OCI-LY1 (cell line): ENCODE measurements around the gene ASPSCR1.

ENCODE experiments used
- H2AFZ ChIP-seq: fragments of 200-600 bp; sonication (generic), shearing (Covaris generic); 2 replicates; pipeline ENCODE4 v1.6.0; 2014; ENCODE audit warnings: antibody characterized with exemption, mild to moderate bottlenecking, low read length
- H3F3A ChIP-seq: fragments of 200-600 bp; sonication (generic), shearing (Covaris generic); 2 replicates; pipeline ENCODE4 v1.6.0; 2014; ENCODE audit warnings: mild to moderate bottlenecking, antibody characterized with exemption, low read length, moderate library complexity; ENCODE audit not compliant: insufficient read depth
- H3K27ac ChIP-seq: fragments of 200-600 bp; sonication (generic); 2 replicates; pipeline ENCODE4 v1.5.1; 2014; ENCODE audit warnings: low read length, mixed run types, mild to moderate bottlenecking, low read depth; ENCODE audit not compliant: poor library complexity, severe bottlenecking
- H3K27me3 ChIP-seq: fragments of 200-600 bp; sonication (generic); 2 replicates; pipeline ENCODE4 v1.6.0; 2014; ENCODE audit warnings: antibody characterized with exemption, mild to moderate bottlenecking, low read length, moderate library complexity; ENCODE audit not compliant: insufficient read depth
- H3K36me3 ChIP-seq: fragments of 200-600 bp; sonication (generic); 2 replicates; pipeline ENCODE4 v1.6.1; 2014; ENCODE audit warnings: mild to moderate bottlenecking, antibody characterized with exemption, low read length, moderate library complexity, mixed read lengths; ENCODE audit not compliant: insufficient read depth
- H3K4me1 ChIP-seq: fragments of 200-600 bp; sonication (generic); 2 replicates; pipeline ENCODE4 v1.5.1; 2014; ENCODE audit warnings: mild to moderate bottlenecking, low read length, moderate library complexity; ENCODE audit not compliant: insufficient read depth, severe bottlenecking
- H3K4me2 ChIP-seq: fragments of 200-600 bp; sonication (generic), shearing (Covaris generic); 2 replicates; pipeline ENCODE4 v1.6.1; 2014; ENCODE audit warnings: low read length
- H3K4me3 ChIP-seq: fragments of 200-600 bp; sonication (generic); 2 replicates; pipeline ENCODE4 v1.5.1; 2014; ENCODE audit warnings: low read length, low read depth, mild to moderate bottlenecking, mixed read lengths; ENCODE audit not compliant: poor library complexity, severe bottlenecking
- H3K79me2 ChIP-seq: fragments of 200-600 bp; shearing (Covaris generic); 2 replicates; pipeline ENCODE4 v1.6.1; 2016; ENCODE audit warnings: mixed run types, low read length, mixed read lengths; ENCODE audit not compliant: insufficient read depth
- H3K9ac ChIP-seq: fragments of 200-600 bp; sonication (generic), shearing (Covaris generic); 2 replicates; pipeline ENCODE4 v1.6.1; 2014; ENCODE audit warnings: mild to moderate bottlenecking, low read length, mixed read lengths
- H3K9me2 ChIP-seq: fragments of 200-600 bp; sonication (generic), shearing (Covaris generic); 2 replicates; pipeline ENCODE4 v1.6.1; 2014; ENCODE audit warnings: low read depth, mild to moderate bottlenecking, low read length, mixed read lengths
- H3K9me3 ChIP-seq: fragments of 200-600 bp; shearing (Covaris generic); 2 replicates; pipeline ENCODE4 v1.6.1; 2014; ENCODE audit warnings: low read length, mixed read lengths
- H4K20me1 ChIP-seq: fragments of 200-600 bp; sonication (generic), shearing (Covaris generic); 2 replicates; pipeline ENCODE4 v1.6.0; 2016; ENCODE audit warnings: mild to moderate bottlenecking, low read length; ENCODE audit not compliant: insufficient read depth
- CTCF ChIP-seq: fragments of 200-600 bp; sonication (generic), shearing (Covaris generic); IDR thresholded peaks from 2 replicates; pipeline ENCODE4 v1.5.1; 2017; ENCODE audit warnings: mild to moderate bottlenecking, antibody characterized with exemption, low read length, moderate library complexity, mixed read lengths
- EZH2 ChIP-seq: fragments of 200-600 bp; sonication (generic), shearing (Covaris generic); IDR thresholded peaks from 2 replicates; pipeline ENCODE4 v1.8.0; 2017; ENCODE audit warnings: borderline replicate concordance, mixed run types, mild to moderate bottlenecking, antibody characterized with exemption, low read length, moderate library complexity, mixed read lengths

The ASPSCR1 gene

GRCh38 chr17:82025401-82026107 lies 48.1 kb downstream of the ASPSCR1 start:
- H3K4me1 ChIP-seq = peaks cover 29% of the 10 kb centered on the region
- no peak overlapping the region for H3K9ac ChIP-seq
- H3K4me2 ChIP-seq = no peak overlapping the region
- H3K9me2 ChIP-seq = no peaks in the 10 kb centered on the region
- no peaks in the 10 kb centered on the region for H3K9me3 ChIP-seq
- H3K36me3 ChIP-seq = peaks cover 4% of the 10 kb centered on the region; the same call in 1 of the 2 replicates
- no peaks in the 10 kb centered on the region for H3K79me2 ChIP-seq
- H3K27ac ChIP-seq = no peak overlapping the region
- TF ChIP-seq EZH2 (no peak), CTCF (no peak)
- H3K4me3 ChIP-seq = no peak overlapping the region
- H4K20me1 ChIP-seq = no peaks in the 10 kb centered on the region
- H3K27me3 ChIP-seq = no peaks in the 10 kb centered on the region
- H3F3A ChIP-seq = no peaks in the 10 kb centered on the region
- no peak overlapping the region for H2AFZ ChIP-seq

- no peak overlapping the region for H3K4me3 ChIP-seq
- H3F3A ChIP-seq = no peaks in the 10 kb centered on the region
- no peak overlapping the region for H3K9ac ChIP-seq
- H3K9me3 ChIP-seq = no peaks in the 10 kb centered on the region
- no peaks in the 10 kb centered on the region for H3K27me3 ChIP-seq
- no peak overlapping the region for H3K4me2 ChIP-seq
- no peak overlapping the region for H3K27ac ChIP-seq
- no peaks in the 10 kb centered on the region for H3K9me2 ChIP-seq
- TF ChIP-seq CTCF (no peak), EZH2 (no peak)
- peaks cover 4% of the 10 kb centered on the region; the same call in 1 of the 2 replicates for H3K36me3 ChIP-seq
- H3K4me1 ChIP-seq = peaks cover 29% of the 10 kb centered on the region
- no peak overlapping the region for H2AFZ ChIP-seq
- H3K79me2 ChIP-seq = no peaks in the 10 kb centered on the region
- H4K20me1 ChIP-seq = no peaks in the 10 kb centered on the region
Observed at GRCh38 chr17:82028246-82028645, 50.8 kb downstream of the ASPSCR1 start.

GRCh38 chr17:82028966-82029365 lies 51.5 kb downstream of the ASPSCR1 start:
- Histone ChIP-seq H3K9me2 (no peaks in the 10 kb centered on the region), H3K79me2 (no peaks in the 10 kb centered on the region), H3K27me3 (no peaks in the 10 kb centered on the region), H3K4me2 (no peak overlapping the region), H3K4me3 (no peak overlapping the region), H4K20me1 (no peaks in the 10 kb centered on the region), H3K9me3 (no peaks in the 10 kb centered on the region), H2AFZ (no peak overlapping the region), H3K36me3 (peaks cover 4% of the 10 kb centered on the region; the same call in 1 of the 2 replicates), H3K27ac (no peak overlapping the region), H3F3A (no peaks in the 10 kb centered on the region), H3K9ac (no peak overlapping the region), H3K4me1 (peaks cover 25% of the 10 kb centered on the region)
- TF ChIP-seq CTCF (no peak), EZH2 (no peak)
